GM12878 (cell line): ENCODE measurements around the gene SLC39A11.

Experiments
- CREM ChIP-seq: IDR thresholded peaks from 2 replicates; pipeline ENCODE4 v1.6.1; 2014; ENCODE audit warnings: antibody characterized with exemption, low read depth
- CTCF ChIP-seq, 3 experiments: IDR thresholded peaks in 2 of 3; conservative IDR thresholded peaks in 1 of 3; 2 replicates each; pipeline ENCODE4 v1.5.1; 2011; ENCODE audit warnings: low read depth in 3 of 3, low read length in 3 of 3, mild to moderate bottlenecking in 3 of 3, control low read depth in 2 of 3, moderate library complexity in 2 of 3, inconsistent platforms in 1 of 3, mixed read lengths in 1 of 3; ENCODE audit not compliant: control insufficient read depth in 2 of 3, insufficient read depth in 1 of 3; ENCODE audit errors: extremely low read depth in 1 of 3
- EP300 ChIP-seq, 2 experiments: fragments of 150-350 bp in 1 of 2; IDR thresholded peaks; 2 replicates each; pipeline ENCODE4 v1.6.1; 2011 to 2012; ENCODE audit warnings: low read depth in 2 of 2, low read length in 2 of 2, borderline replicate concordance in 1 of 2, improper control_type of control experiment in 1 of 2, inconsistent platforms in 1 of 2; ENCODE audit not compliant: control insufficient read depth in 1 of 2
- ESRRA ChIP-seq: IDR thresholded peaks from 2 replicates; pipeline ENCODE4 v1.6.1; 2012; ENCODE audit warnings: mild to moderate bottlenecking, low read length, improper control_type of control experiment
- JUND ChIP-seq: IDR thresholded peaks from 2 replicates; pipeline ENCODE4 v1.6.1; 2012; ENCODE audit warnings: low read depth, mild to moderate bottlenecking, low read length, improper control_type of control experiment, moderate library complexity
- MLLT1 ChIP-seq: fragments of 450-650 bp; IDR thresholded peaks from 2 replicates; pipeline ENCODE4 v1.6.1; 2016; ENCODE audit warnings: mild to moderate bottlenecking
- NFYB ChIP-seq: IDR thresholded peaks from 2 replicates; pipeline ENCODE4 v1.6.1; 2011; ENCODE audit warnings: low read depth, mild to moderate bottlenecking, low read length, improper control_type of control experiment, moderate library complexity; ENCODE audit not compliant: insufficient read depth
- NR2C2 ChIP-seq: IDR thresholded peaks from 2 replicates; pipeline ENCODE4 v1.6.1; 2011; ENCODE audit warnings: borderline replicate concordance, low read depth; ENCODE audit not compliant: control insufficient read depth, insufficient read length
- RAD21 ChIP-seq: IDR thresholded peaks from 2 replicates; pipeline ENCODE4 v1.6.1; 2011; ENCODE audit warnings: mild to moderate bottlenecking, low read depth, low read length, moderate library complexity; ENCODE audit not compliant: insufficient read depth
- RB1 ChIP-seq: fragments of 450-650 bp; formaldehyde crosslinking; IDR thresholded peaks from 2 replicates; pipeline ENCODE4 v1.6.1; 2017; ENCODE audit warnings: mild to moderate bottlenecking, borderline replicate concordance
- RFX5 ChIP-seq: IDR thresholded peaks from 2 replicates; pipeline ENCODE4 v1.6.1; 2011; ENCODE audit warnings: low read depth, low read length, improper control_type of control experiment
- ZNF24 ChIP-seq: fragments of 450-650 bp; IDR thresholded peaks from 2 replicates; pipeline ENCODE4 v1.6.1; 2017; ENCODE audit warnings: antibody characterized with exemption, mild to moderate bottlenecking
- ZNF274 ChIP-seq: IDR thresholded peaks from one replicate; pipeline ENCODE4 v1.8.0; 2011; ENCODE audit not compliant: insufficient read length, insufficient read depth

GRCh38 chr17:73138541-73139138 lies 46.2 kb upstream of the SLC39A11 start:
- TF ChIP-seq RB1 (no peak), ZNF24 (no peak), CREM (no peak), ESRRA (no peak), JUND (no peak), RAD21 (no peak), NFYB (no peak), CTCF (IDR thresholded peaks at IDR 0.05 in 2 of 3, conservative IDR thresholded peaks at IDR 0.05 in 1 of 3; ENCODE audit: control insufficient read depth in 2 of 3, extremely low read depth in 1 of 3, insufficient read depth in 1 of 3, low read depth in 3 of 3, low read length in 3 of 3) (no peak), NR2C2 (no peak), EP300 (IDR thresholded peaks at IDR 0.05; ENCODE audit: borderline replicate concordance in 1 of 2, control insufficient read depth in 1 of 2, low read depth in 2 of 2, low read length in 2 of 2) (no peak), ZNF274 (no peak), MLLT1 (no peak), RFX5 (no peak)
